Measurements from ENCODE around the gene STK32A. TPM values are rescaled to one million over a fixed set of nuclear protein-coding genes. Genes with fewer than 3 reads are reported as not detected.
"Not testable (repeated sequence)": the region's sequence is repeated elsewhere in the genome, so short reads cannot be mapped to it uniquely, and the experiment has no call there.

The STK32A gene
- total RNA-seq, 1 experiment from 2014 or later: 0.16 TPM

GRCh38 chr5:147359581-147359980, 124.8 kb downstream of the STK32A start:
- no peak overlapping the region for H3K4me3 ChIP-seq (ENCODE audit: low read depth, low read length)
- H3K4me3 Mint-ChIP-seq (ENCODE audit: unreplicated experiment): no peak overlapping the region
- no peaks in the 10 kb centered on the region for H3K36me3 Mint-ChIP-seq (ENCODE audit: insufficient read depth, unreplicated experiment)
- peaks cover 4% of the 10 kb centered on the region for H3K27me3 Mint-ChIP-seq (ENCODE audit: insufficient read depth, unreplicated experiment)
- H3K4me1 ChIP-seq: no peaks in the 10 kb centered on the region
- H3K27me3 ChIP-seq (replicated peaks; ENCODE audit: control insufficient read depth, insufficient read depth, low read length): no peaks in the 10 kb centered on the region
- H3K9me3 ChIP-seq: no peaks in the 10 kb centered on the region
- BruUV-seq (replicated peaks): no TSS peak
- H3K9me3 Mint-ChIP-seq (ENCODE audit: unreplicated experiment): no peaks in the 10 kb centered on the region
- no peak for TF ChIP-seq CTCF (IDR thresholded peaks at IDR 0.05; ENCODE audit: insufficient read depth in 1 of 2, low read depth in 1 of 2, low read length in 1 of 2, severe bottlenecking in 1 of 2, unreplicated experiment in 1 of 2)
- H3K4me1 Mint-ChIP-seq (ENCODE audit: low read depth, unreplicated experiment): no peaks in the 10 kb centered on the region
- POLR2A ChIA-PET: no interaction called here
- H3K36me3 ChIP-seq (ENCODE audit: control insufficient read depth, insufficient read depth, low read length): no peaks in the 10 kb centered on the region
- H3K27ac Mint-ChIP-seq (ENCODE audit: unreplicated experiment): no peak overlapping the region
- intact Hi-C loops (cut with micrococcal nuclease; ENCODE audit: unreplicated experiment): no loop called here
- DNase-seq: no peak
- CTCF ChIA-PET: no interaction called here

GRCh38 chr5:147360816-147361215, 126.0 kb downstream of the STK32A start:
- Mint-ChIP-seq H3K9me3 (ENCODE audit: unreplicated experiment) (no peaks in the 10 kb centered on the region), H3K36me3 (ENCODE audit: insufficient read depth, unreplicated experiment) (no peaks in the 10 kb centered on the region), H3K27me3 (ENCODE audit: insufficient read depth, unreplicated experiment) (peaks cover 4% of the 10 kb centered on the region), H3K27ac (ENCODE audit: unreplicated experiment) (no peak overlapping the region), H3K4me3 (ENCODE audit: unreplicated experiment) (no peak overlapping the region), H3K4me1 (ENCODE audit: low read depth, unreplicated experiment) (peaks cover 7% of the 10 kb centered on the region)
- DNase-seq: no peak
- TF ChIP-seq CTCF (IDR thresholded peaks at IDR 0.05; ENCODE audit: insufficient read depth in 1 of 2, low read depth in 1 of 2, low read length in 1 of 2, severe bottlenecking in 1 of 2, unreplicated experiment in 1 of 2): no peak
- Histone ChIP-seq H3K9me3 (no peaks in the 10 kb centered on the region), H3K4me3 (ENCODE audit: low read depth, low read length) (no peak overlapping the region), H3K4me1 (no peaks in the 10 kb centered on the region), H3K27me3 (replicated peaks; ENCODE audit: control insufficient read depth, insufficient read depth, low read length) (no peaks in the 10 kb centered on the region), H3K36me3 (ENCODE audit: control insufficient read depth, insufficient read depth, low read length) (no peaks in the 10 kb centered on the region)
- POLR2A ChIA-PET: no interaction called here
- intact Hi-C loops (cut with micrococcal nuclease; ENCODE audit: unreplicated experiment): no loop called here
- BruUV-seq (replicated peaks): no TSS peak
- CTCF ChIA-PET: no interaction called here

GRCh38 chr5:147361441-147362175, 126.8 kb downstream of the STK32A start:
- H3K9me3 ChIP-seq: no peaks in the 10 kb centered on the region
- BruUV-seq (replicated peaks): no TSS peak
- H3K4me1 Mint-ChIP-seq (ENCODE audit: low read depth, unreplicated experiment): peaks cover 13% of the 10 kb centered on the region
- no peaks in the 10 kb centered on the region for H3K9me3 Mint-ChIP-seq (ENCODE audit: unreplicated experiment)
- H3K36me3 ChIP-seq (ENCODE audit: control insufficient read depth, insufficient read depth, low read length): no peaks in the 10 kb centered on the region
- H3K4me1 ChIP-seq: no peaks in the 10 kb centered on the region
- no peaks in the 10 kb centered on the region for H3K27me3 ChIP-seq (replicated peaks; ENCODE audit: control insufficient read depth, insufficient read depth, low read length)
- POLR2A ChIA-PET: no interaction called here
- H3K27ac Mint-ChIP-seq (ENCODE audit: unreplicated experiment): no peak overlapping the region
- H3K36me3 Mint-ChIP-seq (ENCODE audit: insufficient read depth, unreplicated experiment): no peaks in the 10 kb centered on the region
- no peak overlapping the region for H3K4me3 ChIP-seq (ENCODE audit: low read depth, low read length)
- no peak for TF ChIP-seq CTCF (IDR thresholded peaks at IDR 0.05; ENCODE audit: insufficient read depth in 1 of 2, low read depth in 1 of 2, low read length in 1 of 2, severe bottlenecking in 1 of 2, unreplicated experiment in 1 of 2)
- DNase-seq: no peak
- CTCF ChIA-PET: no interaction called here
- peaks cover 4% of the 10 kb centered on the region for H3K27me3 Mint-ChIP-seq (ENCODE audit: insufficient read depth, unreplicated experiment)
- H3K4me3 Mint-ChIP-seq (ENCODE audit: unreplicated experiment): no peak overlapping the region
- intact Hi-C loops (cut with micrococcal nuclease; ENCODE audit: unreplicated experiment): no loop called here

GRCh38 chr5:147367381-147367780, 132.6 kb downstream of the STK32A start:
- H3K27me3 Mint-ChIP-seq (ENCODE audit: insufficient read depth, unreplicated experiment); H3K4me3 ChIP-seq (ENCODE audit: low read depth, low read length); H3K9me3 Mint-ChIP-seq (ENCODE audit: unreplicated experiment); DNase-seq; H3K36me3 Mint-ChIP-seq (ENCODE audit: insufficient read depth, unreplicated experiment); CTCF ChIA-PET; H3K27me3 ChIP-seq (replicated peaks; ENCODE audit: control insufficient read depth, insufficient read depth, low read length); H3K4me3 Mint-ChIP-seq (ENCODE audit: unreplicated experiment); H3K9me3 ChIP-seq; intact Hi-C loops (cut with micrococcal nuclease; ENCODE audit: unreplicated experiment); H3K36me3 ChIP-seq (ENCODE audit: control insufficient read depth, insufficient read depth, low read length); H3K27ac Mint-ChIP-seq (ENCODE audit: unreplicated experiment); H3K4me1 ChIP-seq; BruUV-seq (replicated peaks); POLR2A ChIA-PET: not testable (repeated sequence)
- peaks cover 13% of the 10 kb centered on the region for H3K4me1 Mint-ChIP-seq (ENCODE audit: low read depth, unreplicated experiment)

All from Caco-2 (cell line).